K562 (cell line): ENCODE measurements around the gene INHA. TPM values are rescaled to one million over a fixed set of nuclear protein-coding genes. Genes with fewer than 3 reads are reported as not detected.

ENCODE experiments used
- ASH1L ChIP-seq: fragments of 450-650 bp; IDR thresholded peaks from 2 replicates; pipeline ENCODE4 v1.6.1; 2018; ENCODE audit warnings: borderline replicate concordance, mild to moderate bottlenecking, low read depth; ENCODE audit not compliant: partially characterized antibody
- CHD4 ChIP-seq: fragments of 200-600 bp; sonication (generic); IDR thresholded peaks from 3 replicates; pipeline ENCODE4 v1.6.1; 2012; ENCODE audit warnings: low read depth, mild to moderate bottlenecking, mixed read lengths, low read length, inconsistent platforms; ENCODE audit not compliant: insufficient read depth, insufficient replicate concordance, poor library complexity, severe bottlenecking
- GATAD2B ChIP-seq: fragments of 450-650 bp; IDR thresholded peaks from 2 replicates; pipeline ENCODE4 v1.6.1; 2017; ENCODE audit warnings: mild to moderate bottlenecking, borderline replicate concordance
- HDAC1 ChIP-seq, 2 experiments: fragments of 450-650 bp; IDR thresholded peaks; 2 replicates each; pipeline ENCODE4 v1.6.1; 2016 to 2017; ENCODE audit warnings: inconsistent platforms in 1 of 2, mild to moderate bottlenecking in 1 of 2, moderate library complexity in 1 of 2
- HDAC2 ChIP-seq: fragments of 450-650 bp; IDR thresholded peaks from 2 replicates; pipeline ENCODE4 v1.6.1; 2016; ENCODE audit warnings: mild to moderate bottlenecking
- HMGN3 ChIP-seq: IDR thresholded peaks from 2 replicates; pipeline ENCODE4 v1.6.1; 2011; ENCODE audit warnings: borderline replicate concordance, low read depth, mild to moderate bottlenecking, mixed read lengths, low read length; ENCODE audit not compliant: insufficient read length; ENCODE audit errors: extremely low read depth
- KLF16 ChIP-seq: IDR thresholded peaks from 2 replicates; pipeline ENCODE4 v1.6.1; 2016; ENCODE audit warnings: antibody characterized with exemption
- PCBP1 ChIP-seq: fragments of 200-400 bp; formaldehyde crosslinking; IDR thresholded peaks from 2 replicates; pipeline ENCODE4 v1.6.1; 2018; ENCODE audit warnings: mild to moderate bottlenecking, low read depth, low read length; ENCODE audit not compliant: poor library complexity, severe bottlenecking
- PML ChIP-seq: IDR thresholded peaks from 2 replicates; pipeline ENCODE4 v1.6.1; 2012; ENCODE audit warnings: low read length, inconsistent platforms
- PTRF ChIP-seq: fragments of 450-650 bp; IDR thresholded peaks from 2 replicates; pipeline ENCODE4 v1.6.1; 2016; ENCODE audit warnings: mild to moderate bottlenecking, missing genetic modification characterization, missing compliant biosample characterization
- SMAD4 ChIP-seq: fragments of 250-450 bp; sonication (Bioruptor Pico); conservative IDR thresholded peaks from 2 replicates; pipeline ENCODE4 v1.8.0; 2021; ENCODE audit warnings: inconsistent platforms, mild to moderate bottlenecking, moderate library complexity
- SMARCA4 ChIP-seq: fragments of 450-650 bp; IDR thresholded peaks from 2 replicates; pipeline ENCODE4 v1.6.1; 2016
- TAF1 ChIP-seq: IDR thresholded peaks from 2 replicates; pipeline ENCODE4 v1.6.1; 2011; ENCODE audit warnings: mild to moderate bottlenecking, low read length, moderate library complexity; ENCODE audit not compliant: insufficient read depth, control insufficient read depth, severe bottlenecking; ENCODE audit errors: extremely low read depth
- TEAD1 ChIP-seq, 2 experiments: fragments of 450-650 bp in 1 of 2; sonication (generic) in 1 of 2; formaldehyde crosslinking; IDR thresholded peaks; 2 replicates each; pipeline versions ENCODE4 v1.4.0 to v1.8.0; 2020 to 2022; ENCODE audit warnings: mild to moderate bottlenecking in 2 of 2, missing genetic modification reagents in 1 of 2
- TEAD4 ChIP-seq, 2 experiments: sonication (generic) in 1 of 2; formaldehyde crosslinking in 1 of 2; IDR thresholded peaks; 2 replicates each; pipeline versions ENCODE4 v1.6.1 to v1.8.0; 2012 to 2022; ENCODE audit warnings: borderline replicate concordance in 1 of 2, inconsistent platforms in 1 of 2, low read length in 1 of 2, mild to moderate bottlenecking in 1 of 2, missing genetic modification reagents in 1 of 2
- ZNF589 ChIP-seq: fragments of 200-800 bp; sonication (Bioruptor generic); IDR thresholded peaks from 2 replicates; pipeline ENCODE4 v1.6.1; 2016; ENCODE audit warnings: low read depth, missing genetic modification characterization, missing compliant biosample characterization
- ZNF668 ChIP-seq: fragments of 250-450 bp; sonication (Bioruptor Pico); IDR thresholded peaks from 2 replicates; pipeline ENCODE4 v1.8.0; 2022; ENCODE audit warnings: mild to moderate bottlenecking, inconsistent platforms
- ZNF76 ChIP-seq: fragments of 250-450 bp; sonication (Bioruptor Pico); IDR thresholded peaks from 2 replicates; pipeline ENCODE4 v1.4.0; 2020; ENCODE audit warnings: mild to moderate bottlenecking, moderate library complexity, borderline replicate concordance
- polyA plus RNA-seq, 8 experiments: library from polyadenylated mRNA; depleted of rRNA in 4 of 8; stranded (reverse) in 5 of 8; unstranded in 3 of 8; fragments of >200 nt; fragmentation: Nextera tagmentation in 2 of 8; fragmentation: Illumina TruSeq in 1 of 8; extraction: Ambion mirVana in 2 of 8; extraction: Trizol in 1 of 8; gene quantifications; 2 replicates each; pipeline versions ENCODE4 v1.2.1 to v1.2.3, GENCODE V29; 2011 to 2014; ENCODE audit warnings: inconsistent platforms in 1 of 8, missing spikeins in 1 of 8
- total RNA-seq, 7 experiments: library from RNA; depleted of rRNA in 6 of 7; stranded (reverse); fragments of >200 nt in 6 of 7; fragmentation: Illumina TruSeq in 2 of 7; extraction: Trizol in 2 of 7; gene quantifications; 2 replicates each; pipeline versions ENCODE4 v1.2.1 to v1.2.3, GENCODE V29; 2011 to 2021; ENCODE audit warnings: low replicate concordance in 1 of 7
- TF ChIP-seq, protein P1 (sequence below), 2 experiments: fragments of 450-650 bp in 1 of 2; sonication (generic) in 1 of 2; formaldehyde crosslinking in 1 of 2; IDR thresholded peaks in 1 of 2; conservative IDR thresholded peaks in 1 of 2; 2 replicates each; pipeline versions ENCODE4 v1.6.1 to v1.8.1; 2016 to 2023; ENCODE audit warnings: mild to moderate bottlenecking in 2 of 2, moderate library complexity in 2 of 2, inconsistent platforms in 1 of 2, missing genetic modification reagents in 1 of 2
- TF ChIP-seq, protein P2 (sequence below), 2 experiments: fragments of 150-350 bp in 1 of 2; IDR thresholded peaks; 2 replicates each; pipeline ENCODE4 v1.6.1; 2012 to 2016; ENCODE audit warnings: low read depth in 2 of 2, low read length in 2 of 2, mild to moderate bottlenecking in 1 of 2, moderate library complexity in 1 of 2
- TF ChIP-seq, protein P3 (sequence below): sonication (generic); IDR thresholded peaks from 2 replicates; pipeline ENCODE4 v1.6.1; 2016

Gene INHA
- total and polyA plus RNA-seq, 9 of the 15 experiments (the other 6 are each of a cell fraction or from before 2014, with no cell fraction given) = 0.07 to 1.9 (median 0.40) TPM

DNA sequence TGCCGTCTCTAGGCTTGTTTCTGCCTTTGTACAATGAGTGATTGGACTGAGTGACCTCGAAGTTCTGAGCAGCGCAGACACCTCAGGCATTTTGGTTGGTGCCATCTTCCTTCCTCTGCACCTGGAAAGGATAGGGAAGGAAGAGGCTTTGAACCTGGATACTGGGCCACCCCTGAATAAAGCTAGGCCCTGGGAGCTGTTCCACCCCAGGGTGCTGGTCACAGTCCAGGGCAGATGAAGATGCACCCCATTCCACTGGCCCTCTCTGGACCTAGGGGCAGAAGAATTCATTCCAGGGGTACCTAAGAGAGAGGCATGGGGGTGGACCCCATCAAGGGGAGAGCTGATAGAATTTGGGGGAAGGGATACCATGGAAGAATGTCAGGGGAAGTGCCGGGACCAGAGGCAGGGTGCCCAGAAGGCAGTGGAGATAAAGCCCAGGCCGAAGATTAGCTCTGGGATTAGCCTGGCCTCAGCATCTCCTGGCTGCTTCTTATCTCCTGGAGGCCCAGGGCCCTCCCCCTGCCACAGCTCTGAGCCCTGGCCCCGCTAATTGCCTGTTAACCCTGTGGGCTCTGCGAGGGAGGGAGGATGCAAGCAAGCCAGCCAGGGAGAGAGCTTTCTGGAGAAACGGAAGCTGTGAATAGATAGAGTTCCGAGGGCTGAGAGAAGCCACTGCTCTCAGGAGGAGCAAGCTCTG, 46.4 kb upstream of the INHA start (continued):
- TF ChIP-seq, protein P1, sequence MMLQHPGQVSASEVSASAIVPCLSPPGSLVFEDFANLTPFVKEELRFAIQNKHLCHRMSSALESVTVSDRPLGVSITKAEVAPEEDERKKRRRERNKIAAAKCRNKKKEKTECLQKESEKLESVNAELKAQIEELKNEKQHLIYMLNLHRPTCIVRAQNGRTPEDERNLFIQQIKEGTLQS (IDR thresholded peaks at IDR 0.05) = no peak; the same call in 1 of the 2 replicates
- TF ChIP-seq, protein P1 (CRISPR knock-in tag; conservative IDR thresholded peaks at IDR 0.05) = no peak
- TF ChIP-seq ZNF668 (CRISPR knock-in tag) (no peak), SMARCA4 (peak; percentile 93), HDAC2 (peak; percentile 77; the same call in 1 of the 2 replicates), ASH1L (no peak), KLF16 (peak; percentile 89), SMAD4 (CRISPR knock-in tag) (peak; percentile 86), PTRF (no peak), GATAD2B (peak; percentile 92), TEAD1 (CRISPR knock-in tag; IDR thresholded peaks at IDR 0.05) (peak in 1 of 2 experiments; percentile 51; a peak in 2 of 4 replicates), TEAD4 (IDR thresholded peaks at IDR 0.05; ENCODE audit: low read length) (peak; percentile 94), TEAD4 (CRISPR knock-in tag; IDR thresholded peaks at IDR 0.05; ENCODE audit: borderline replicate concordance) (no peak), PCBP1 (no peak), CHD4 (peak; percentile 65), TAF1 (peak; percentile 47), HDAC1 (IDR thresholded peaks at IDR 0.05) (peak; percentile 60 to 69; a peak in 2 of 4 replicates), ZNF589 (CRISPR knock-in tag) (peak; percentile 74; the same call in 1 of the 2 replicates), ZNF76 (CRISPR knock-in tag) (peak; percentile 53; the same call in 1 of the 2 replicates), PML (peak; percentile 80), HMGN3 (peak; percentile 99)
- TF ChIP-seq, protein P2, sequence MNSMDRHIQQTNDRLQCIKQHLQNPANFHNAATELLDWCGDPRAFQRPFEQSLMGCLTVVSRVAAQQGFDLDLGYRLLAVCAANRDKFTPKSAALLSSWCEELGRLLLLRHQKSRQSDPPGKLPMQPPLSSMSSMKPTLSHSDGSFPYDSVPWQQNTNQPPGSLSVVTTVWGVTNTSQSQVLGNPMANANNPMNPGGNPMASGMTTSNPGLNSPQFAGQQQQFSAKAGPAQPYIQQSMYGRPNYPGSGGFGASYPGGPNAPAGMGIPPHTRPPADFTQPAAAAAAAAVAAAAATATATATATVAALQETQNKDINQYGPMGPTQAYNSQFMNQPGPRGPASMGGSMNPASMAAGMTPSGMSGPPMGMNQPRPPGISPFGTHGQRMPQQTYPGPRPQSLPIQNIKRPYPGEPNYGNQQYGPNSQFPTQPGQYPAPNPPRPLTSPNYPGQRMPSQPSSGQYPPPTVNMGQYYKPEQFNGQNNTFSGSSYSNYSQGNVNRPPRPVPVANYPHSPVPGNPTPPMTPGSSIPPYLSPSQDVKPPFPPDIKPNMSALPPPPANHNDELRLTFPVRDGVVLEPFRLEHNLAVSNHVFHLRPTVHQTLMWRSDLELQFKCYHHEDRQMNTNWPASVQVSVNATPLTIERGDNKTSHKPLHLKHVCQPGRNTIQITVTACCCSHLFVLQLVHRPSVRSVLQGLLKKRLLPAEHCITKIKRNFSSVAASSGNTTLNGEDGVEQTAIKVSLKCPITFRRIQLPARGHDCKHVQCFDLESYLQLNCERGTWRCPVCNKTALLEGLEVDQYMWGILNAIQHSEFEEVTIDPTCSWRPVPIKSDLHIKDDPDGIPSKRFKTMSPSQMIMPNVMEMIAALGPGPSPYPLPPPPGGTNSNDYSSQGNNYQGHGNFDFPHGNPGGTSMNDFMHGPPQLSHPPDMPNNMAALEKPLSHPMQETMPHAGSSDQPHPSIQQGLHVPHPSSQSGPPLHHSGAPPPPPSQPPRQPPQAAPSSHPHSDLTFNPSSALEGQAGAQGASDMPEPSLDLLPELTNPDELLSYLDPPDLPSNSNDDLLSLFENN (IDR thresholded peaks at IDR 0.05; ENCODE audit: low read depth in 2 of 2, low read length in 2 of 2) = peak in 1 of 2 experiments; percentile 38; a peak in 1 of 4 replicates
- TF ChIP-seq, protein P3, sequence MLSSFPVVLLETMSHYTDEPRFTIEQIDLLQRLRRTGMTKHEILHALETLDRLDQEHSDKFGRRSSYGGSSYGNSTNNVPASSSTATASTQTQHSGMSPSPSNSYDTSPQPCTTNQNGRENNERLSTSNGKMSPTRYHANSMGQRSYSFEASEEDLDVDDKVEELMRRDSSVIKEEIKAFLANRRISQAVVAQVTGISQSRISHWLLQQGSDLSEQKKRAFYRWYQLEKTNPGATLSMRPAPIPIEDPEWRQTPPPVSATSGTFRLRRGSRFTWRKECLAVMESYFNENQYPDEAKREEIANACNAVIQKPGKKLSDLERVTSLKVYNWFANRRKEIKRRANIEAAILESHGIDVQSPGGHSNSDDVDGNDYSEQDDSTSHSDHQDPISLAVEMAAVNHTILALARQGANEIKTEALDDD = peak; percentile 51
